Duodenal mucosa (tissue), 2 donors: Measurements from ENCODE around the gene ITGB5.

ENCODE experiments used
- H3K27ac ChIP-seq: one replicate; pipeline ENCODE4 v1.7.0; 2013; ENCODE audit warnings: low read depth, low read length
- H3K27me3 ChIP-seq, 2 donors: one replicate each; pipeline ENCODE4 v1.7.0; 2013; ENCODE audit warnings: low read length in 2 of 2, control low read depth in 1 of 2; ENCODE audit not compliant: insufficient read depth in 2 of 2, control insufficient read depth in 1 of 2
- H3K36me3 ChIP-seq, 2 donors: one replicate each; pipeline ENCODE4 v1.7.0; 2013; ENCODE audit warnings: low read length in 2 of 2, control low read depth in 1 of 2; ENCODE audit not compliant: insufficient read depth in 2 of 2, control insufficient read depth in 1 of 2
- H3K4me1 ChIP-seq, 2 donors: one replicate each; pipeline ENCODE4 v1.7.0; 2013; ENCODE audit warnings: low read length in 2 of 2, control low read depth in 1 of 2; ENCODE audit not compliant: insufficient read depth in 2 of 2, control insufficient read depth in 1 of 2
- H3K4me3 ChIP-seq, 2 donors: one replicate each; pipeline ENCODE4 v1.7.0; 2013; ENCODE audit warnings: low read length in 2 of 2, low read depth in 1 of 2
- H3K9ac ChIP-seq, 2 donors: one replicate each; pipeline ENCODE4 v1.7.0; 2013; ENCODE audit warnings: low read length in 2 of 2, low read depth in 1 of 2
- H3K9me3 ChIP-seq, 2 donors: one replicate each; pipeline ENCODE4 v1.7.0; 2013; ENCODE audit warnings: low read length in 2 of 2, control low read depth in 1 of 2; ENCODE audit not compliant: control insufficient read depth in 1 of 2

Gene ITGB5

DNA sequence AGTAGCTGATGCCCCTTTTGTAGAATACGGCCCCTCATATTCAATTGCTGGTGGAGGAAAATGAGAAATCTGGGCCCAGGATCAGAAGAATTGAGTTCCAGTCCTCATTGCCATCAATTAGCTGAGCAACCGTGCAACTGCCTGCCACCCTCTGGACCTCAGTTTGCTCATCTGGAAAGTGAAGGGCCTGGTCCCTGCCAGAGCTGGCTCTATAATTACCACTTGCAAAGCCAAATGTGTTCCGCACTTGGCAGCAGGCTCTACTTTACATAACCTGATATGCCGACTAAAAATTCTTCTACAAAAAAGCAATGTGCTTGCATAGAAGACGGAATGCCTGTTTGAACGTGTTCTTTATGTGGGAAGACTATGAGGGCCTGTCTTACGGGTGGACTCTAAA is 8.6 kb upstream of the ITGB5 start:
- Histone ChIP-seq H3K27ac (no peak overlapping the region), H3K9ac (no peak overlapping the region), H3K4me3 (no peak overlapping the region), H3K9me3 (no peaks in the 10 kb centered on the region), H3K36me3 (no peaks in the 10 kb centered on the region), H3K27me3 (no peaks in the 10 kb centered on the region), H3K4me1 (no peaks in the 10 kb centered on the region)

DNA sequence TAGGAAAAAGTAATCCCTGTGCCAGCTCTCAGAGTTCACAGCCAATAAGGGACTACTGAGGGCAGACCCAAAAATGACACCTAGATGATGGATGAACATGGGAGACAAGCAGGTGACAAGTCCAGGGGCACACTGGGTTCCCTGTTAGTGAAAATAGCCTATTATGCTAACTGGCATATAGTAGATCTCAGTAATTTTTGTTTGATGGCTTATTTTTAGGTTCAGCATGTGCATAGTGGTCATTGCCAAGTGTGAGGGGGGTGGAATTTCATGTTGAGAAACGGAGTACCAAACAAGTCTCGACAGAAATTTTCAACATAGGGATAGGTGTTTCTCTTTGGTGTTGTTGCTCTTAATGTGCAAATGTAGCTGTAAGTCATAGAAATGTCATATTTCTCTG is 6.4 kb upstream of the ITGB5 start:
- no peak overlapping the region for H3K27ac ChIP-seq
- H3K9me3 ChIP-seq, result no peaks in the 10 kb centered on the region
- H3K4me1 ChIP-seq, result peaks cover 0 to 2% of the 10 kb centered on the region in 2 donors

DNA sequence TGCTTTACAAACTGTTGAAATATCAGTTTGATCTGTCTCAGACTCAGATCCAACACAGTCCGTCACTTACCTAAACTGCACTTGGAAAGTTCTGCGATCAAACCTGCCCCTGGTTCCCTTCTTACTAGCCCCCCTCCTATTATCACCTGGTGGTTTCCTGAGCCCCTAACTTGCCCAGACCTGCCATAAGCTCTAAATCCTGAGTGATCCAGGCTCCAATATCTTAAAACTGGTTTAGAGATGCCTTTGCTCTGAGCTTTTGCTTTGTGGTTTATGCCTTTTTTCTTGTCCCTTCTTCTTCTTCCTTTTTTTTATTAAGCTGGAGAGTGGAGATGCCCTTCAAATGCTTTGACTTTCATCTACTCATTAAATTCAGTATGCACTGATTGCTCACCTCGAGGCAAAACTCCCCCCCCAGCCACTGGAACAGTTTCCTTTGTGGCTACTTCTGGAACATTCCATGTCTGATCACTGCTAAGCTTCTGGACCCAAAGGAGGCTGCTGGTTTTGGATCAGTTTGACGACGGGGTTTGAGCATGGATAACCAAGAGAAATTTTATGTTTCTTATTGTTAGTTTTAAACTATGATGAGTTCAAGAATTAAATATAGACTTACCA is 3.5 kb upstream of the ITGB5 start:
- Histone ChIP-seq H3K9me3 (no peaks in the 10 kb centered on the region), H3K9ac (no peak overlapping the region), H3K4me3 (no peak overlapping the region), H3K4me1 (peaks cover 6 to 11% of the 10 kb centered on the region in 2 donors), H3K27me3 (no peaks in the 10 kb centered on the region), H3K36me3 (no peaks in the 10 kb centered on the region), H3K27ac (no peak overlapping the region)

More for the DNA sequence above, 6.4 kb upstream of the ITGB5 start:
- Histone ChIP-seq H3K4me3 (no peak overlapping the region), H3K9ac (no peak overlapping the region), H3K36me3 (no peaks in the 10 kb centered on the region), H3K27me3 (no peaks in the 10 kb centered on the region)

DNA sequence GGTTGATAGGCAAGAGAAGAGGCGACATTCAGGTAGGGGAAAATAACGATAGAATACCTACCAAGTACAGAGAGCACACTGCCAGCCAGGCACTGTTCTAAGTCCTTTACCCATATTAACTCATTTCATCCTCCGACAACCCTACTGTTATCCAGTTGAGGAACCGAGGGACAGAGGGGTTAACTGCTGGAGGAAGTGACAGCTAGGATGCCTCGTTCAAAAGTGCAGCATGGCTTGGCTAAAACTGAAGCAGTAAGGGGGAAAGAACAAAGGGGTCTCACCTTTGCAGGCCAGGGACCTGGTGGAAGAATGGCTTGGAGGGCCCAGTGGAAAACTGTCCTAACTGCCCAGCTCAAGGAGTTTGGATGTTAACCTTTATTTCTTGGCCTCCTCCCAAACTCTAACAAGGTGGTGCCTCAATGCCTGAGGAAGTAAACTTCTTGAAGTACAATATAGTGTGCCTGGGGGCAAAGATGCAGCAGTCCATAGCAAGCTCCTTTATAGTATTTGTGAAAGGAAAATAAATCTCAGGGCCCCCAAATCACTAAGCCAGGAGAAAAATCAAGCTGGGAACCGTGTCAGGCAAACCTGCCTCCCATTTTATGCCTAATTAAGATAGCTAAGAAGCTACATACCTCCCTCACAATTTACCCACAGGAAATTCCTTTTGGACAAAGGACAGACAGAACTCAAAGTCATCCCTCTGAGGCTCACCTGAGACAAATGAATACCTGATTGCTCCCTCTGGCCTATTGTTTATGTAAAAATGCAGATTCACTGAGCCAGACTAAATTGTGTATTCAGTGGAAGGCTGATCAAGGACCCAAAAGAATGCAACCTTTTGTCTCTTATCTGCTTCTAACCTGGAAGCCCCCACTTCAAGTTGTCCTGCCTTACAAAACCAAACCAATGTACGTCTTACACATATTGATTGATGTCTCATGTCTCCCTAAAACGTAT is 1.6 kb upstream of the ITGB5 start:
- peaks cover 9 to 11% of the 10 kb centered on the region in 2 donors for H3K4me1 ChIP-seq
- no peaks in the 10 kb centered on the region for H3K27me3 ChIP-seq
- no peak overlapping the region for H3K27ac ChIP-seq
- no peaks in the 10 kb centered on the region for H3K9me3 ChIP-seq
- no peak overlapping the region for H3K4me3 ChIP-seq
- H3K36me3 ChIP-seq, result no peaks in the 10 kb centered on the region
- no peak overlapping the region for H3K9ac ChIP-seq

DNA sequence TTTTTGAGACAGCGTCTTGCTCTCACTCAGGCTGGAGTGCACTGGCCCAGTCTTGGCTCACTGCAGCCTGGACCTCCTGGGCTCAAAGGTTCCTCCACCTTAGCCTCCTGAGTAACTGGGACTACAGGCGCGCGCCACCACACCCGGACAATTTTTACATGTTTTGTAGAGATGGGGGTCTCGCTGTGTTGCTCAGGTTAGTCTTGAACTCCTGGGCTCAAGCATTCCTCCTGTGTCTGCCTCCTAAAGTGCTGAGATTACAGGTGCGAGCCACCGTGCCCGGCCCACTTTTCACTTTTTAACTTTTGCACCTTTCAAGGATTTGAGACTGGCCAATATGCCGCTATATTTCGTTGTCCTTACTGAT is 750 bp upstream of the ITGB5 start:
- Histone ChIP-seq H3K9me3 (no peaks in the 10 kb centered on the region), H3K4me1 (peaks cover 9 to 11% of the 10 kb centered on the region in 2 donors), H3K9ac (peak overlapping the region; percentile 63 to 70), H3K36me3 (no peaks in the 10 kb centered on the region), H3K27ac (no peak overlapping the region), H3K4me3 (peak overlapping the region; percentile 71 to 75), H3K27me3 (no peaks in the 10 kb centered on the region)

- Histone ChIP-seq H3K36me3 (no peaks in the 10 kb centered on the region), H3K27me3 (no peaks in the 10 kb centered on the region), H3K9ac (peak overlapping the region; percentile 42 to 55), H3K27ac (peak overlapping the region; percentile 75), H3K9me3 (no peaks in the 10 kb centered on the region), H3K4me1 (peaks cover 9 to 11% of the 10 kb centered on the region in 2 donors), H3K4me3 (peak overlapping the region; percentile 66 to 71)
These were observed 753 bp downstream of the ITGB5 start for GRCh38 chr3:124886168-124887056.

DNA sequence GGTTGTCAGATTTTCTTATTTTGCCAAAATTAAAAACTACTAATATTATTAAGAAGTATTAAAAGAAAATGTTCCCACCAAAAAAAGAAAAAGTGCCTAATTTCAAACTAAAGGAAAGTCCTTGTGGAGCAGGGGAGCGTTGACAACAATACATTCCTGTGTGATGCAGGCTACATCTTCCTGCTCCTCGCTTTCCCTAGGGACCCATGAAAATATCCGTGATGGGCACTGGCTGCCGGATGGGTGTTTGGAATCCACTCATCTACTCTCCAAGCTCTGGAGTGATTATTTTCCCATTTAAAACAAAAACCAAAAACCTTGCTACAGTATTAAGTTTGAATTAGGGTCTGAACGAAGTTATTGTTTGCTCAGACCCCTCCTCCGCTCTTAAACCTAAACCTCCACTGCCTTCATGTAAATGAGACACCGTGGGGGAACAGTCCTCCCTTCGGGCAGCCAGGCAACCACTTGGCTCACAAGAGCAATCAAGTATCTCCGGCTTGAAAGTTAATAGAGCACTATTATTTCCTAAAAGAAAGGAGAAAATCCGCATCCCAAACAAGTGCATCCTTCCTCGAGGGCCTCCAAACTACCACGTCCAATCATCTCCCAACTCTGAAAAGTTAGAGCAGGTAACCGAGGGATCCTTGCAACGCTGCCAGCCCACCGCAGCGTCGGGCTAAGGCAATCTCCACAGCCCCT is 1.5 kb downstream of the ITGB5 start:
- Histone ChIP-seq H3K4me1 (peaks cover 9 to 11% of the 10 kb centered on the region in 2 donors), H3K27ac (no peak overlapping the region), H3K9me3 (no peaks in the 10 kb centered on the region), H3K27me3 (no peaks in the 10 kb centered on the region), H3K9ac (peak overlapping the region; percentile 42 to 55), H3K36me3 (no peaks in the 10 kb centered on the region), H3K4me3 (peak overlapping the region; percentile 66 to 71)

DNA sequence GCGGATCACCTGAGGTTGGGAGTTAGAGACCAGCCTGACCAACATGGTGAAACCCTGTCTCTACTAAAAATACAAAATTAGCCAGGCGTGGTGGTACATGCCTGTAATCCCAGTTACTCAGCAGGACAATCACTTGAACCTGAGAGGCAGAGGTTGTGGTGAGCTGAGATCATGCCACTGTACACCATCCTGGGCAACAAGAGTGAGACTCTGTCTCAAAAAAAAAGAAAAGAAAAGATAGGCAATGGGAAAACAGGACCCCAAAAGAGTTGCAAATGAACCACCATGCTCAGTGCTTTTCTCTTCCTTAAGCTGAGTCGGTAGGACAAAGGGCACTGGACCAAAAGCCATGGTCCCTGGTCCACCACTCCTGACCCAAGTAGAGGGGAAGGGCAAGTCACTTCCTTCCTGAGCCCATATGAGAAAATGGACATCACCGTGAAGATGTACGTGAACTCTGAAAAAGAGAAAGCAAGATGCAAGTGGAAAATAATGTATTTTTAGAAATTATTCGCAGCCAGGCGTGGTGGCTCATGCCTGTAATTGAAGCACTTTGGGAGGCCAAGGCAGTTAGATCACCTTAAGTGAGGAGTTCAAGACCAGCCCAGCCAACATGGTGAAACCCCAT is 2.6 kb downstream of the ITGB5 start:
- Histone ChIP-seq H3K9me3 (no peaks in the 10 kb centered on the region), H3K4me3 (no peak overlapping the region), H3K27me3 (no peaks in the 10 kb centered on the region), H3K4me1 (peaks cover 9 to 13% of the 10 kb centered on the region in 2 donors), H3K27ac (no peak overlapping the region), H3K9ac (no peak overlapping the region), H3K36me3 (no peaks in the 10 kb centered on the region)

DNA sequence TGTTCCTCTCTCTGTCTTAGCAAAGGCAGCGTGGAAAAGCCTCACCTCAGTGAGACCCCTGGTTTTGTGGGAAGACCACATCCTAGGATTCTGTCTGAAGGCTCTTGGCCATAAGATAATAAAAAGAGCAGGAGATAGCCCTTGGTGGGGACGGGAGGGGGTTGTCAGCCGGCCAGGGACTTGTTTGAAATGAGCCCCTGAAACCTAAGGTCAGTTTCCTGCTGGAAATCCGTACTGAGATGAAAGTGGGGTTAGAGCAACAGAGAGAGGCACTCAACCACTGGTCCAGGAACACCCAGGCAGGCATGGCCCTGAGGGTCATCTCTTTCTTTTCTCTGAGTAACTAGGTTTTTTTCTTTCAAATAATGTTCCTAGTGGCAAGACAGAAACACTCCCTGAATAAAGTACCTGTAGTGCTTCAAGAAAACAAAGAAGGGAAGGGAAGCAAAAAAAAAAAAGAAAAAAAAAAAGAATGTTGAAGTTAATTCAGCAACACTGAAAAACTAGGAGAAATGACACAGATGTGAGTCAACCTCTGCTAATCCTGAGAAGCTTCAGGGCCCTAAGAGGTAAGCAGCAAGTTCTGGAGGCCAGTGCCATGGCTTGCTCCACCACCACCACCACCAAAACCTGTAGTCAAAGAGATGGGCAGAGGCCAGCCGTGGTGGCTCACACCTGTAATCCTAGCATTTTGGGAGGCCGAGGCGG is 3.2 kb downstream of the ITGB5 start:
- H3K27me3 ChIP-seq, result no peaks in the 10 kb centered on the region
- no peak overlapping the region for H3K9ac ChIP-seq
- no peak overlapping the region for H3K27ac ChIP-seq
- no peaks in the 10 kb centered on the region for H3K36me3 ChIP-seq
- H3K4me3 ChIP-seq, result no peak overlapping the region
- no peaks in the 10 kb centered on the region for H3K9me3 ChIP-seq
- peaks cover 15 to 20% of the 10 kb centered on the region in 2 donors for H3K4me1 ChIP-seq
